ENCODE measurements around the gene ASAP2. TPM values are rescaled to one million over a fixed set of nuclear protein-coding genes. Genes with fewer than 3 reads are reported as not detected.

Gene ASAP2
- total RNA-seq, 1 donor from 2014 or later, result 45.6 TPM

DNA sequence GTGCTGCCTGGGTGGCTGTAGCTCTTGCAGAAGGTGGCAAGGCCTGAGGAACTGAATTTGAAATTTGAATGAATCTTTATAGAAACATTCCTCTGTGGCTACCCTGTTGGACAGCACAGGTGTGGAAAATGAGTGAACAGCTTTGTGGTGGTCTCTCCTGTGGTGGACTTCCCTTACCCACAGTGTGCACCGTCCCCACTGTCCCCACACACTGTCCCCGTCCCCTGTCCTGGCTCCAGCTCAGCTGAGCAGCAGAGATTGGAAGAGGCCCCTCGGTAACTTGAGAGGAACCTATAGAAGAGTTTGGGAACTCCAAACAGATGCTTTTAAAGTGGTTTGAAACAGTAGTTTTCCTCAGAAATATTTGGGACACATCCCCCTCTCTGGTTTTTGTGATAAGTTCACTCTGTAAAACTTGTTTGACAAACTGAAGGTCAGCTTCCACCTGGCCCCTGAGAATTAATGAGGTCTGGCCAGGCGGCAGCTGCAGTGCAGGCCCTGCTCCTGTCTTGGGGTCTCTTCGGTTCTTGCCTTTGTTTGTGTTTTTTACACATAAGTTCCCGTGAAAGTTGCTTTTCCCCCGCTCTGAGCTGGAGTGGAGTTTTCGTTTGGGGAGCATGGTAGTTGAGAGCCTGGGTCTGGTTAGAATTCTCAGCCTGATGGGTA lies 63.2 kb downstream of the ASAP2 start:
- H3K4me3 Mint-ChIP-seq, result no peak overlapping the region
- no peak for DNase-seq (ENCODE audit: extremely low spot score, unreplicated experiment)
- no peaks in the 10 kb centered on the region for H3K27me3 Mint-ChIP-seq
- H3K27ac Mint-ChIP-seq, result peak overlapping the region; percentile 37
- H3K9me3 Mint-ChIP-seq, result peaks cover 11% of the 10 kb centered on the region
- H3K36me3 Mint-ChIP-seq, result peaks cover 21% of the 10 kb centered on the region
- peaks cover 37% of the 10 kb centered on the region for H3K4me1 Mint-ChIP-seq (ENCODE audit: unreplicated experiment)
- TF ChIP-seq, protein P1, sequence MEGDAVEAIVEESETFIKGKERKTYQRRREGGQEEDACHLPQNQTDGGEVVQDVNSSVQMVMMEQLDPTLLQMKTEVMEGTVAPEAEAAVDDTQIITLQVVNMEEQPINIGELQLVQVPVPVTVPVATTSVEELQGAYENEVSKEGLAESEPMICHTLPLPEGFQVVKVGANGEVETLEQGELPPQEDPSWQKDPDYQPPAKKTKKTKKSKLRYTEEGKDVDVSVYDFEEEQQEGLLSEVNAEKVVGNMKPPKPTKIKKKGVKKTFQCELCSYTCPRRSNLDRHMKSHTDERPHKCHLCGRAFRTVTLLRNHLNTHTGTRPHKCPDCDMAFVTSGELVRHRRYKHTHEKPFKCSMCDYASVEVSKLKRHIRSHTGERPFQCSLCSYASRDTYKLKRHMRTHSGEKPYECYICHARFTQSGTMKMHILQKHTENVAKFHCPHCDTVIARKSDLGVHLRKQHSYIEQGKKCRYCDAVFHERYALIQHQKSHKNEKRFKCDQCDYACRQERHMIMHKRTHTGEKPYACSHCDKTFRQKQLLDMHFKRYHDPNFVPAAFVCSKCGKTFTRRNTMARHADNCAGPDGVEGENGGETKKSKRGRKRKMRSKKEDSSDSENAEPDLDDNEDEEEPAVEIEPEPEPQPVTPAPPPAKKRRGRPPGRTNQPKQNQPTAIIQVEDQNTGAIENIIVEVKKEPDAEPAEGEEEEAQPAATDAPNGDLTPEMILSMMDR (conservative IDR thresholded peaks at IDR 0.05), result no peak

- DNase-seq (ENCODE audit: extremely low spot score, unreplicated experiment), result no peak
- Mint-ChIP-seq H3K36me3 (peaks cover 21% of the 10 kb centered on the region), H3K9me3 (peaks cover 11% of the 10 kb centered on the region), H3K27ac (no peak overlapping the region), H3K4me3 (no peak overlapping the region), H3K4me1 (ENCODE audit: unreplicated experiment) (peaks cover 47% of the 10 kb centered on the region), H3K27me3 (no peaks in the 10 kb centered on the region)
- TF ChIP-seq, protein P1 (conservative IDR thresholded peaks at IDR 0.05), result no peak
These were observed 64.5 kb downstream of the ASAP2 start for GRCh38 chr2:9271091-9271490.

DNA sequence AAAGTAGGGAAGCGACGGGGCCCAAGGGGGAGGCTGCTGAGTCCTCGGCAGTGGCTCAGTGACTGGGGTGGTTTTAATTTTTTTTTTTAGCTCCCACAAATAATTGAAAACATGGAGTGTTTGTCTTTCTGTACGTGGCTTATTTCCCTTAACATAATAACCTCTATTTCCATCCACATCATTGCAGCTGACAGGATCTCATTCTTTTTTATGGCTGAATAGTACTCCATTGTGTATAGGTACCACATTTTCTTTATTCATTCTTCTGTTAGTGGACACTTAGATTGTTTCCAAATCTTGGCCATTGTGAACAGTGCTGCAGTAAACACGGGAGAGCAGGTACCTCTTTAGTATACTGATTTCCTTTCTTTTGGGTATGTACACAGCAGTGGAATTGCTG lies 65.1 kb downstream of the ASAP2 start:
- H3K27me3 Mint-ChIP-seq, result no peaks in the 10 kb centered on the region
- peaks cover 11% of the 10 kb centered on the region for H3K9me3 Mint-ChIP-seq
- TF ChIP-seq, protein P1 (conservative IDR thresholded peaks at IDR 0.05), result no peak
- H3K27ac Mint-ChIP-seq, result no peak overlapping the region
- no peak overlapping the region for H3K4me3 Mint-ChIP-seq
- no peak for DNase-seq (ENCODE audit: extremely low spot score, unreplicated experiment)
- H3K4me1 Mint-ChIP-seq (ENCODE audit: unreplicated experiment), result peaks cover 49% of the 10 kb centered on the region
- peaks cover 21% of the 10 kb centered on the region for H3K36me3 Mint-ChIP-seq

GRCh38 chr2:9273486-9274130 lies 67.0 kb downstream of the ASAP2 start:
- Mint-ChIP-seq H3K9me3 (peaks cover 11% of the 10 kb centered on the region), H3K27ac (no peak overlapping the region), H3K36me3 (peaks cover 21% of the 10 kb centered on the region), H3K27me3 (no peaks in the 10 kb centered on the region), H3K4me1 (ENCODE audit: unreplicated experiment) (peaks cover 47% of the 10 kb centered on the region), H3K4me3 (peak overlapping the region; percentile 29)
- TF ChIP-seq, protein P1 (conservative IDR thresholded peaks at IDR 0.05), result no peak
- no peak for DNase-seq (ENCODE audit: extremely low spot score, unreplicated experiment)

- Mint-ChIP-seq H3K4me1 (ENCODE audit: unreplicated experiment) (peaks cover 42% of the 10 kb centered on the region), H3K36me3 (peaks cover 21% of the 10 kb centered on the region), H3K9me3 (peaks cover 11% of the 10 kb centered on the region), H3K27ac (peak overlapping the region; percentile 80), H3K4me3 (peak overlapping the region; percentile 13), H3K27me3 (no peaks in the 10 kb centered on the region)
- DNase-seq (ENCODE audit: extremely low spot score, unreplicated experiment), result no peak
- TF ChIP-seq, protein P1 (conservative IDR thresholded peaks at IDR 0.05), result no peak
These were observed 68.2 kb downstream of the ASAP2 start for GRCh38 chr2:9274701-9275343.

Measured in type B pancreatic cell (in vitro differentiated cells).